ENCODE measurements around the gene CENPM. TPM values are rescaled to one million over a fixed set of nuclear protein-coding genes. Genes with fewer than 3 reads are reported as not detected.

The CENPM gene
- total and polyA plus RNA-seq, 2 experiments from 2014 or later, result 6.7 to 14.9 TPM

- H3K9me3 ChIP-seq (ENCODE audit: low read depth), result no peaks in the 10 kb centered on the region
These were observed 30.1 kb downstream of the CENPM start for GRCh38 chr22:41916745-41917358.

GRCh38 chr22:41915786-41916493 is 31.0 kb downstream of the CENPM start:
- Histone ChIP-seq H3K36me3 (replicated peaks; ENCODE audit: insufficient read depth, low read depth) (no peaks in the 10 kb centered on the region), H3K79me2 (no peaks in the 10 kb centered on the region), H3K9me2 (replicated peaks; ENCODE audit: insufficient read depth) (no peaks in the 10 kb centered on the region), H3K9me3 (ENCODE audit: low read depth) (no peaks in the 10 kb centered on the region), H4K20me1 (ENCODE audit: insufficient read depth, poor library complexity, severe bottlenecking) (no peaks in the 10 kb centered on the region), H3K4me2 (no peak overlapping the region), H3K4me3 (no peak overlapping the region), H2AFZ (no peak overlapping the region), H3K27ac (no peak overlapping the region), H3K27me3 (peaks cover 82% of the 10 kb centered on the region), H3K4me1 (ENCODE audit: insufficient read depth) (peaks cover 6% of the 10 kb centered on the region)
- TF ChIP-seq EZH2phosphoT487 (IDR thresholded peaks at IDR 0.05; ENCODE audit: low read depth, severe bottlenecking, unreplicated experiment) (peak; percentile 66), CTCF (IDR thresholded peaks at IDR 0.05; ENCODE audit: poor library complexity) (no peak), EZH2 (IDR thresholded peaks at IDR 0.05; ENCODE audit: borderline replicate concordance) (peak; percentile 19)
- 33% methylated on average over 11 of the region's 11 CpGs for WGBS (ENCODE audit: low lambda C conversion rate, missing lambda C conversion rate)
- no peak for DNase-seq (ENCODE audit: low spot score)

More at GRCh38 chr22:41916745-41917358, 30.1 kb downstream of the CENPM start:
- Histone ChIP-seq H3K27ac (no peak overlapping the region), H4K20me1 (ENCODE audit: insufficient read depth, poor library complexity, severe bottlenecking) (no peaks in the 10 kb centered on the region), H3K4me2 (no peak overlapping the region), H3K9me2 (replicated peaks; ENCODE audit: insufficient read depth) (no peaks in the 10 kb centered on the region), H3K27me3 (peaks cover 73% of the 10 kb centered on the region), H3K4me1 (ENCODE audit: insufficient read depth) (peaks cover 3% of the 10 kb centered on the region), H3K79me2 (no peaks in the 10 kb centered on the region), H2AFZ (no peak overlapping the region), H3K4me3 (no peak overlapping the region), H3K36me3 (replicated peaks; ENCODE audit: insufficient read depth, low read depth) (no peaks in the 10 kb centered on the region)
- TF ChIP-seq EZH2phosphoT487 (IDR thresholded peaks at IDR 0.05; ENCODE audit: low read depth, severe bottlenecking, unreplicated experiment) (no peak), EZH2 (IDR thresholded peaks at IDR 0.05; ENCODE audit: borderline replicate concordance) (no peak), CTCF (IDR thresholded peaks at IDR 0.05; ENCODE audit: poor library complexity) (no peak)
- no peak for DNase-seq (ENCODE audit: low spot score)
- 61% methylated on average over 10 of the region's 10 CpGs for WGBS (ENCODE audit: low lambda C conversion rate, missing lambda C conversion rate)

- H4K20me1 ChIP-seq (ENCODE audit: insufficient read depth, poor library complexity, severe bottlenecking), result peaks cover 3% of the 10 kb centered on the region
- no peaks in the 10 kb centered on the region for H3K9me3 ChIP-seq (ENCODE audit: low read depth)
- H2AFZ ChIP-seq, result peak within 1 kb of the TSS; percentile 56
- DNase-seq (ENCODE audit: low spot score), result peak; percentile 80
- peak within 1 kb of the TSS; percentile 33 for H3K4me3 ChIP-seq
- H3K36me3 ChIP-seq (replicated peaks; ENCODE audit: insufficient read depth, low read depth), result no peaks in the 10 kb centered on the region
- no peak within 1 kb of the TSS for H3K27ac ChIP-seq
- peaks cover 86% of the 10 kb centered on the region for H3K27me3 ChIP-seq
- peak within 1 kb of the TSS; percentile 93 for H3K4me2 ChIP-seq
- H3K9me2 ChIP-seq (replicated peaks; ENCODE audit: insufficient read depth), result no peaks in the 10 kb centered on the region
- TF ChIP-seq CTCF (IDR thresholded peaks at IDR 0.05; ENCODE audit: poor library complexity) (no peak), EZH2 (IDR thresholded peaks at IDR 0.05; ENCODE audit: borderline replicate concordance) (peak; percentile 70), EZH2phosphoT487 (IDR thresholded peaks at IDR 0.05; ENCODE audit: low read depth, severe bottlenecking, unreplicated experiment) (no peak)
- WGBS (ENCODE audit: low lambda C conversion rate, missing lambda C conversion rate), result 10% methylated on average over 34 of the region's 63 CpGs
- no peaks in the 10 kb centered on the region for H3K79me2 ChIP-seq
- H3K4me1 ChIP-seq (ENCODE audit: insufficient read depth), result peaks cover 13% of the 10 kb centered on the region
These were observed 31.7 kb downstream of the CENPM start, which contains the start of gene SHISA8 for GRCh38 chr22:41915035-41915785. TSS of gene SHISA8 (minus strand) at chr22:41915074. CDS start at chr22:41914667, 407 bp downstream.
